ENCODE results near the gene LAMB1.

- TF ChIP-seq CTCF (IDR thresholded peaks at IDR 0.05) (no peak), ZNF423 (CRISPR knock-in tag; IDR thresholded peaks at IDR 0.05) (no peak), NFYB (CRISPR knock-in tag; conservative IDR thresholded peaks at IDR 0.05; ENCODE audit: low read depth) (no peak)
Measured at GRCh38 chr7:108028111-108028510, 25.1 kb upstream of the LAMB1 start.
